Measurements from ENCODE around the gene GPBP1L1. TPM values are rescaled to one million over a fixed set of nuclear protein-coding genes. Genes with fewer than 3 reads are reported as not detected.

Gene GPBP1L1
- total RNA-seq, 1 donor from 2014 or later = 104 TPM

DNA sequence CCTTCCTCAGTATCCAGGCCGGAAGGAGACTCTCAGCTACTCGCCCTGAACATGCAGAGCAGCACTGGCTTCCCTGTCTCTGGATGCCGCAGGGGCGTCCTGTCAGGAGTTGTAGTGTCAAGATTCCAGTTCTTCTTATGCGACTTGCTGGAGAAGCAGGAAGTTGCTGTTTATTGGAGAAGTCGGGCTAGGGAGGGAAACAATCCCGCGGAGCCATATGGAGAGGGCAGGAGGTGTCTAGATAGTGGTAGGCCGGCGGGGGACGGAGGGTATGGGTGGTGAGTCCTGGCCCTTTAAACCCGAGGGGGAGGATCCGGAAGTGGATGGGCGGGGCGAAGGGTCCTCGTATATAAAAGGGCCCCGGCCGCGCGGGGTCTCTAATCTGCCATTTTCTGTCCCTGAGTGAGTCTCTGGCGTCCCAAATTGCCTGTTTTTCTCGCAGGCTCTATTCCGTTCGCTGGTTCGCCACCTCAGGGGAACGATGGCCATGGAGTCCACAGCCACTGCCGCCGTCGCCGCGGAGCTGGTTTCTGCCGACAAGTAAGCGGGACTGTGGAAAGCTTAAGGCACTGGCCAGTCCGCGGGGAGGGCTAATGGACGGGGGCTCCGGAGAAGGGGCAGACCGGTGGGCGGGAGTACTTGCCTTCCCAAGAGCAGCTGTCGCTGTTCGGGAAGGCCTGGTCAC, 102.5 kb downstream of the GPBP1L1 start, which contains the start of gene NASP:
NASP (plus strand) TSS at position 376 of the 685 bp plus-strand sequence; CDS start at position 482, 106 bp downstream.
- H3K36me3 Mint-ChIP-seq (ENCODE audit: low read depth) = peaks cover 16% of the 10 kb centered on the region
- peaks cover 22% of the 10 kb centered on the region for H3K4me1 Mint-ChIP-seq
- intact Hi-C loops (cut with micrococcal nuclease) = loop anchor here (1.0 to 10.0 kb wide), 12 partner anchors 34 to 1552 kb away; partner anchors contain the start of genes AKR1A1, BTBD19, CCDC163 and DYNLT4
- H3K9me3 Mint-ChIP-seq = no peaks in the 10 kb centered on the region
- peak; percentile 98 for DNase-seq
- H3K4me3 Mint-ChIP-seq = peak within 1 kb of the TSS; percentile 99
- H3K27ac Mint-ChIP-seq = peak within 1 kb of the TSS; percentile 98
- H3K27me3 Mint-ChIP-seq = no peaks in the 10 kb centered on the region

DNA sequence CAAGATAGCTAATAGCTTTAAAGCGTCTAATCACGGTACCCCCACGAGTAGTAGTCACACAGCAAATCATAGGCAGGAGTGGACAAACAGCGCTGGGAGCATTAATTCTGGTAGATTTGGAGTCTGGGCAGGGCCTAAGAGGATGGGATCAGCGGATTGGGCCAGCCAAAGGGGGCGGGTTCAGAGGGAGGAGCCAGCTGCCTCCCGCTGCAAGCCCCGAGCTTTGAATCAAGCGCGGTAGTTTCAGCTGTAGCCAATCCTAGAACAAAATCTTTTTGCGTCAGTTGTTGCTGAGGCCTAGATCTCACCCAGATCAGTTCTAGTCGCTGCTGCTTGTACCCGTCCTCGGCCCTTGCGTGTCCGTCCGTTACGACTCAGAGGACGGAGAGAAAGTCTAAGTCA, 103.1 kb downstream of the GPBP1L1 start:
- intact Hi-C loops (cut with micrococcal nuclease) = loop anchor here (1.0 to 10.0 kb wide), 7 partner anchors 33 to 1551 kb away; partner anchors contain the start of genes AKR1A1, BTBD19, DYNLT4 and MUTYH
- H3K4me1 Mint-ChIP-seq = peaks cover 22% of the 10 kb centered on the region
- H3K9me3 Mint-ChIP-seq = no peaks in the 10 kb centered on the region
- peaks cover 15% of the 10 kb centered on the region for H3K36me3 Mint-ChIP-seq (ENCODE audit: low read depth)
- H3K4me3 Mint-ChIP-seq = peak overlapping the region; percentile 99
- DNase-seq = peak; percentile 98
- H3K27me3 Mint-ChIP-seq = no peaks in the 10 kb centered on the region
- peak overlapping the region; percentile 98 for H3K27ac Mint-ChIP-seq

Other genes with a start within 250 kb of the GPBP1L1 start
- 1.7 and 2.6 TPM in 2 replicates for gene TESK2, start 195.4 kb downstream of the GPBP1L1 start, total RNA-seq
- 2.5 TPM in 2 replicates for gene CCDC163, start 186.5 kb downstream of the GPBP1L1 start, total RNA-seq
- gene MMACHC, start 186.2 kb downstream of the GPBP1L1 start, total RNA-seq = 9.2 and 9.9 TPM in 2 replicates
- gene PRDX1, start 164.6 kb downstream of the GPBP1L1 start, total RNA-seq = 682 and 710 TPM in 2 replicates
- gene AKR1A1, start 135.7 kb downstream of the GPBP1L1 start, total RNA-seq = 193 and 199 TPM in 2 replicates
- 263 and 295 TPM in 2 replicates for gene NASP, start 102.5 kb downstream of the GPBP1L1 start, total RNA-seq
- gene CCDC17, start 62.5 kb downstream of the GPBP1L1 start, total RNA-seq = 1.6 and 2.8 TPM in 2 replicates
- 29.4 and 38.7 TPM in 2 replicates for gene TMEM69, start 1.6 kb upstream of the GPBP1L1 start, total RNA-seq
- 13.8 and 15.3 TPM in 2 replicates for gene IPP, start 64.1 kb upstream of the GPBP1L1 start, total RNA-seq
- 31.4 and 33.1 TPM in 2 replicates for gene MAST2, start 117.1 kb upstream of the GPBP1L1 start, total RNA-seq